HepG2 (cell line): Measurements from ENCODE around the gene IQCC.

Experiments used
- EP300 ChIP-seq, 3 experiments: sonication (generic) in 1 of 3; formaldehyde crosslinking in 1 of 3; IDR thresholded peaks; 2 replicates each; pipeline versions ENCODE4 v1.5.1 to v1.6.1; 2011 to 2020; ENCODE audit warnings: low read depth in 2 of 3, low read length in 2 of 3, borderline replicate concordance in 1 of 3, improper control_type of control experiment in 1 of 3, mild to moderate bottlenecking in 1 of 3, missing genetic modification reagents in 1 of 3, moderate library complexity in 1 of 3
- SP2 ChIP-seq: sonication (generic); formaldehyde crosslinking; IDR thresholded peaks from 2 replicates; pipeline ENCODE4 v1.5.1; 2020; ENCODE audit warnings: mild to moderate bottlenecking, missing genetic modification reagents
- YY1 ChIP-seq: IDR thresholded peaks from 2 replicates; pipeline ENCODE4 v1.6.1; 2011; ENCODE audit warnings: low read length, low read depth, moderate library complexity, mild to moderate bottlenecking; ENCODE audit not compliant: insufficient read depth, insufficient replicate concordance
- ZNF225 ChIP-seq: sonication (generic); formaldehyde crosslinking; IDR thresholded peaks from 2 replicates; pipeline ENCODE4 v1.4.0; 2020; ENCODE audit warnings: mild to moderate bottlenecking, missing genetic modification reagents

DNA sequence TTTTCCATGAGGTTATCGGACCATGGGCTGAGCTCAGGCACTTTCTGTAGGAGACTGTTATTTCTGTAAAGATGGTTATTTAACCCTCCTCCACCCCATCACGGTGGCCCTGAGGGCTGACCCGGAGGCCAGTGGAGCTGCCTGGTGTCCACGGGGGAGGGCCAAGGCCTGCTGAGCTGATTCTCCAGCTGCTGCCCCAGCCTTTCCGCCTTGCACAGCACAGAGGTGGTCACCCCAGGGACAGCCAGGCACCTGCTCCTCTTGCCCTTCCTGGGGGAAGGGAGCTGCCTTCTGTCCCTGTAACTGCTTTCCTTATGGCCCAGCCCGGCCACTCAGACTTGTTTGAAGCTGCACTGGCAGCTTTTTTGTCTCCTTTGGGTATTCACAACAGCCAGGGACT lies 7.6 kb upstream of the IQCC start:
- TF ChIP-seq EP300 (IDR thresholded peaks at IDR 0.05; ENCODE audit: low read depth in 2 of 2, low read length in 2 of 2), result no peak
- TF ChIP-seq EP300 (CRISPR knock-in tag; IDR thresholded peaks at IDR 0.05; ENCODE audit: borderline replicate concordance), result no peak
- no peak for TF ChIP-seq ZNF225 (CRISPR knock-in tag)
- no peak for TF ChIP-seq SP2 (CRISPR knock-in tag)
- no peak for TF ChIP-seq YY1
